Testis (tissue), 2 donors: ENCODE measurements around the gene BCL11B.

Experiments used
- POLR2A ChIP-seq: fragments of 450-650 bp; IDR thresholded peaks from one replicate; pipeline ENCODE4 v1.6.1; 2017; ENCODE audit warnings: antibody characterized with exemption, mild to moderate bottlenecking, moderate library complexity
- TF ChIP-seq, protein P1 (sequence below), 3 experiments: fragments of 450-650 bp in 2 of 3; fragments of 200-600 bp in 1 of 3; sonication (generic) in 1 of 3; IDR thresholded peaks; one replicate each; pipeline ENCODE4 v1.5.1; 2016 to 2019; ENCODE audit warnings: antibody characterized with exemption in 3 of 3, mild to moderate bottlenecking in 2 of 3, moderate library complexity in 1 of 3

DNA sequence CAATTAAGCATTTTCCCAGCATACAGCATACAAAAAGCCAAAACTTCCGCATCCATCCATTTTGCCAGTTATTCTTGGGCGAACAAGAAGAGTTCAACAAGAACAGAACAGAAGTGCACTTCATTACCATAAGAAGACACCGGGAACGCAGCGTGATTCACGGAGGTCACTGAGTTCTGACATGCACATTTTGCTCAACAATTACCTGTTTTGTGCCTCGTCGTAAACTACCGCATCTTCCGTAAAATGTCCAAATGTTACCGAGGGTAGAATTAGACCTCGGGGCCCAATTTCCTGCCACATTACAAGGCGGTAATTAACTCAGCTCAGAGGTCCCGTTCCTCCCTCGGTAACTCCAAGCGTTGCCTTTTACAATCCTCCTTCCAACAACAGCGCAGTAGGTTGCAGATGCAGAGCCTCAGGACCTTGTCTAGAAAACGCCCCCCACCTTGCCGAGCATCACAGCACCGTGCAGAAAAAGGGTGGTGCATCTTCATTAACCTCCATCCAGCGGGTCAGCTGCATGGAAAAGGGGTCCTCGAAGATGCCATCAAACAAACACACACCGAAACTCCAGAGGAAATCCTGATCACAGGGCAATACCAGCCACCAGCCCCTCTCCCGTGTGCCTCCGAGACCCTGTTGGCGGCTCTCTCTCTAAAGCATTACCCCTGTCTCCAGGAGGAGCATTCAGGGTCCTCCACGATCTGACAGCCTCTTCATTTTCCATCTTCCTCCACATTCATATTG is 125.2 kb downstream of the BCL11B start:
- TF ChIP-seq, protein P1, sequence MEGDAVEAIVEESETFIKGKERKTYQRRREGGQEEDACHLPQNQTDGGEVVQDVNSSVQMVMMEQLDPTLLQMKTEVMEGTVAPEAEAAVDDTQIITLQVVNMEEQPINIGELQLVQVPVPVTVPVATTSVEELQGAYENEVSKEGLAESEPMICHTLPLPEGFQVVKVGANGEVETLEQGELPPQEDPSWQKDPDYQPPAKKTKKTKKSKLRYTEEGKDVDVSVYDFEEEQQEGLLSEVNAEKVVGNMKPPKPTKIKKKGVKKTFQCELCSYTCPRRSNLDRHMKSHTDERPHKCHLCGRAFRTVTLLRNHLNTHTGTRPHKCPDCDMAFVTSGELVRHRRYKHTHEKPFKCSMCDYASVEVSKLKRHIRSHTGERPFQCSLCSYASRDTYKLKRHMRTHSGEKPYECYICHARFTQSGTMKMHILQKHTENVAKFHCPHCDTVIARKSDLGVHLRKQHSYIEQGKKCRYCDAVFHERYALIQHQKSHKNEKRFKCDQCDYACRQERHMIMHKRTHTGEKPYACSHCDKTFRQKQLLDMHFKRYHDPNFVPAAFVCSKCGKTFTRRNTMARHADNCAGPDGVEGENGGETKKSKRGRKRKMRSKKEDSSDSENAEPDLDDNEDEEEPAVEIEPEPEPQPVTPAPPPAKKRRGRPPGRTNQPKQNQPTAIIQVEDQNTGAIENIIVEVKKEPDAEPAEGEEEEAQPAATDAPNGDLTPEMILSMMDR (IDR thresholded peaks at IDR 0.05), result no peak
- TF ChIP-seq POLR2A, result no peak
